ENCODE results near the gene RBM6. TPM values are rescaled to one million over a fixed set of nuclear protein-coding genes. Genes with fewer than 3 reads are reported as not detected.

Gene RBM6
- total RNA-seq, 1 experiment from 2014 or later, result 90.7 TPM

DNA sequence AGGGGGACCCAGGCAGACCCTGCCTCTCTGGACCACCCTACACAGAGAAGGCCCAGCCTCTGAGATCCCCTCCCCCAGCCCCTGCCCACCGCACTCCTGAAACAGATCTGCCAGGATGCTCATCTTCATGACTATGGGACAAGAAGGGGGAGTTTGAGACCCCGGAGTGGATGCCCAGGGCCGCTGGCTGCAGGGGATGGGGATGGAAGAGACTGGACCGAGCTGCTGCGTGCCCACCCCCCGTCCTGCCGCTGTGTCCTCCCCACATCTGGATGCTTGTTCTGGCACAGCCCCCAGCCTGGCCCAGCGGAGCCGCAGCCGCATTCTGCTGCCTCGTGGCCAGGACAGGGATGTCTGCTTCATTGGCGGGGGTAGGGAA lies 184.8 kb downstream of the RBM6 start:
- Histone ChIP-seq H2BK5ac (ENCODE audit: insufficient read length, low read length) (no peak overlapping the region), H4K91ac (ENCODE audit: insufficient read length, low read depth, low read length) (no peak overlapping the region), H3T11ph (ENCODE audit: low read length) (no peak overlapping the region), H3K4me1 (ENCODE audit: insufficient read depth, low read length) (peaks cover 4% of the 10 kb centered on the region; the same call in 1 of the 2 replicates), H2AFZ (ENCODE audit: low read length) (no peak overlapping the region), H2BK12ac (ENCODE audit: insufficient read length, low read depth, low read length) (no peak overlapping the region), H3K4ac (ENCODE audit: low read depth, low read length) (no peak overlapping the region), H3K56ac (ENCODE audit: insufficient read length, low read depth, low read length) (no peak overlapping the region), H4K5ac (ENCODE audit: insufficient read length, low read depth, low read length) (no peak overlapping the region), H3K79me1 (ENCODE audit: insufficient read depth, low read depth, low read length, poor library complexity, severe bottlenecking) (no peaks in the 10 kb centered on the region), H3K9me3 (ENCODE audit: control insufficient read depth, low read depth, low read length) (no peaks in the 10 kb centered on the region), H3K4me2 (ENCODE audit: insufficient read depth, insufficient read length, low read length) (no peak overlapping the region), H3K27me3 (ENCODE audit: insufficient read depth, low read length) (no peaks in the 10 kb centered on the region), H2BK20ac (ENCODE audit: low read depth, low read length, poor library complexity, severe bottlenecking) (no peak overlapping the region), H3K14ac (ENCODE audit: insufficient read depth, low read length) (peak overlapping the region; percentile 74; the same call in 1 of the 2 replicates), H3K79me2 (ENCODE audit: insufficient read depth, low read length) (no peaks in the 10 kb centered on the region), H2BK120ac (ENCODE audit: low read depth, low read length, poor library complexity, severe bottlenecking) (no peak overlapping the region), H3K9ac (ENCODE audit: extremely low read depth, insufficient read length, low read length) (no peak overlapping the region), H4K20me1 (ENCODE audit: control insufficient read depth, insufficient read depth, insufficient read length) (no peaks in the 10 kb centered on the region), H2BK15ac (ENCODE audit: low read depth, low read length) (no peak overlapping the region), H2AK5ac (ENCODE audit: insufficient read length, low read length) (no peak overlapping the region), H3K27ac (ENCODE audit: insufficient read length, low read depth, low read length) (no peak overlapping the region), H3K18ac (ENCODE audit: insufficient read length, low read depth, low read length) (peak overlapping the region; percentile 29), H3K23ac (ENCODE audit: insufficient read length, low read depth, low read length) (no peak overlapping the region), H3K23me2 (ENCODE audit: insufficient read length, low read depth, low read length, poor library complexity, severe bottlenecking) (no peaks in the 10 kb centered on the region), H4K8ac (replicated peaks; ENCODE audit: insufficient read length, low read depth, low read length) (no peak overlapping the region)
- H3K27me3 Mint-ChIP-seq (ENCODE audit: low read depth), result peaks cover 4% of the 10 kb centered on the region; the same call in 1 of the 2 replicates
- DNase-seq, result no peak
- peaks cover 5 to 8% (median 6%) of the 10 kb centered on the region in 3 experiments for H3K36me3 Mint-ChIP-seq (ENCODE audit: insufficient read depth in 1 of 3, low read depth in 3 of 3)
- TF ChIP-seq, protein P1, sequence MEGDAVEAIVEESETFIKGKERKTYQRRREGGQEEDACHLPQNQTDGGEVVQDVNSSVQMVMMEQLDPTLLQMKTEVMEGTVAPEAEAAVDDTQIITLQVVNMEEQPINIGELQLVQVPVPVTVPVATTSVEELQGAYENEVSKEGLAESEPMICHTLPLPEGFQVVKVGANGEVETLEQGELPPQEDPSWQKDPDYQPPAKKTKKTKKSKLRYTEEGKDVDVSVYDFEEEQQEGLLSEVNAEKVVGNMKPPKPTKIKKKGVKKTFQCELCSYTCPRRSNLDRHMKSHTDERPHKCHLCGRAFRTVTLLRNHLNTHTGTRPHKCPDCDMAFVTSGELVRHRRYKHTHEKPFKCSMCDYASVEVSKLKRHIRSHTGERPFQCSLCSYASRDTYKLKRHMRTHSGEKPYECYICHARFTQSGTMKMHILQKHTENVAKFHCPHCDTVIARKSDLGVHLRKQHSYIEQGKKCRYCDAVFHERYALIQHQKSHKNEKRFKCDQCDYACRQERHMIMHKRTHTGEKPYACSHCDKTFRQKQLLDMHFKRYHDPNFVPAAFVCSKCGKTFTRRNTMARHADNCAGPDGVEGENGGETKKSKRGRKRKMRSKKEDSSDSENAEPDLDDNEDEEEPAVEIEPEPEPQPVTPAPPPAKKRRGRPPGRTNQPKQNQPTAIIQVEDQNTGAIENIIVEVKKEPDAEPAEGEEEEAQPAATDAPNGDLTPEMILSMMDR (conservative IDR thresholded peaks at IDR 0.05), result no peak
- peaks cover 27 to 41% of the 10 kb centered on the region in 2 experiments for H3K4me1 Mint-ChIP-seq
- peak overlapping the region in 2 of 3 experiments; percentile 56 to 68; a peak in 2 of 7 replicates for H3K27ac Mint-ChIP-seq
- no CpG with 5 or more reads among the region's 12 CpGs for WGBS (ENCODE audit: extremely low coverage, insufficient read length, low lambda C conversion rate)
- H3K9me3 Mint-ChIP-seq, result no peaks in the 10 kb centered on the region
- peak overlapping the region in 1 of 2 experiments; percentile 14; a peak in 1 of 5 replicates for H3K4me3 Mint-ChIP-seq
